Gastroesophageal sphincter (tissue), 3 donors: ENCODE data around the gene S100Z.

Experiments
- EP300 ChIP-seq: sonication (generic); formaldehyde crosslinking; IDR thresholded peaks from one replicate; pipeline ENCODE4 v1.6.1; 2017; ENCODE audit warnings: antibody characterized with exemption, mild to moderate bottlenecking
- POLR2A ChIP-seq, 2 donors: fragments of 450-650 bp; IDR thresholded peaks; one replicate each; pipeline ENCODE4 v1.6.1; 2017; ENCODE audit warnings: antibody characterized with exemption in 2 of 2, mild to moderate bottlenecking in 2 of 2, moderate library complexity in 1 of 2
- TF ChIP-seq, protein P1 (sequence below), 4 experiments: fragments of 200-600 bp in 2 of 4; fragments of 450-650 bp in 2 of 4; sonication (generic) in 1 of 4; IDR thresholded peaks; one replicate each; pipeline ENCODE4 v1.5.1; 2017 to 2019; ENCODE audit warnings: antibody characterized with exemption in 4 of 4, mild to moderate bottlenecking in 2 of 4, moderate library complexity in 2 of 4

DNA sequence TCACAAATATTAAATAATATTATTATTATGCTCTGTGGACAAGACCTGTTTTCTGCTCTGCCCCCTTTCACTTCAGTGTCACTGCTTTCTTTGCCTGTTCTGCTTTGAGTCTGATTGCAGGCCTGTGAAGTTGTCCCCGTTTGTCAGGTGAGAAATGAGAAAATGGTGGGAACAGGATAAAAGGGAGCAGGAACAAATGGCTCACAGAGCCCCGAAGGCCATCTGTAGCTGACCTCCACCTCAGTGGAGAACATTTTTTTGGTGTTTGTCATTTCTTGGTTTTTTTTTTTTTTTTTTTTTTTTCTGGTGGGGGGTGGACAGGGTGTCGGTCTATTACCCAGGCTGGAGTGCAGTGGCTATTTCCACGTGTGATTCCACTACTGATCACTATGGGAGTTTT lies 13.2 kb upstream of the S100Z start:
- TF ChIP-seq, protein P1, sequence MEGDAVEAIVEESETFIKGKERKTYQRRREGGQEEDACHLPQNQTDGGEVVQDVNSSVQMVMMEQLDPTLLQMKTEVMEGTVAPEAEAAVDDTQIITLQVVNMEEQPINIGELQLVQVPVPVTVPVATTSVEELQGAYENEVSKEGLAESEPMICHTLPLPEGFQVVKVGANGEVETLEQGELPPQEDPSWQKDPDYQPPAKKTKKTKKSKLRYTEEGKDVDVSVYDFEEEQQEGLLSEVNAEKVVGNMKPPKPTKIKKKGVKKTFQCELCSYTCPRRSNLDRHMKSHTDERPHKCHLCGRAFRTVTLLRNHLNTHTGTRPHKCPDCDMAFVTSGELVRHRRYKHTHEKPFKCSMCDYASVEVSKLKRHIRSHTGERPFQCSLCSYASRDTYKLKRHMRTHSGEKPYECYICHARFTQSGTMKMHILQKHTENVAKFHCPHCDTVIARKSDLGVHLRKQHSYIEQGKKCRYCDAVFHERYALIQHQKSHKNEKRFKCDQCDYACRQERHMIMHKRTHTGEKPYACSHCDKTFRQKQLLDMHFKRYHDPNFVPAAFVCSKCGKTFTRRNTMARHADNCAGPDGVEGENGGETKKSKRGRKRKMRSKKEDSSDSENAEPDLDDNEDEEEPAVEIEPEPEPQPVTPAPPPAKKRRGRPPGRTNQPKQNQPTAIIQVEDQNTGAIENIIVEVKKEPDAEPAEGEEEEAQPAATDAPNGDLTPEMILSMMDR (IDR thresholded peaks at IDR 0.05): no peak
- no peak for TF ChIP-seq POLR2A (IDR thresholded peaks at IDR 0.05)
- TF ChIP-seq EP300: no peak
